Central memory CD8-positive, alpha-beta T cell (primary cell): ENCODE results near the gene SEC61A2.
A peak's percentile ranks its signal among the peaks of the same experiment; 100 is the strongest.
"Not testable (repeated sequence)": the region's sequence is repeated elsewhere in the genome, so short reads cannot be mapped to it uniquely, and the experiment has no call there.

Experiments
- ATAC-seq: fragments of 150-1000 bp; cut with Tn5 transposase; replicated peaks from 2 replicates; pipeline ENCODE4 v1.10.0; 2022; ENCODE audit warnings: mild to moderate bottlenecking, moderate FRiP score, moderate number of reproducible peaks; ENCODE audit not compliant: poor library complexity, severe bottlenecking; ENCODE audit errors: extremely low read depth
- DNase-seq, 2 donors: peaks; one replicate each; pipeline ENCODE4 v3.0.0; 2021; ENCODE audit warnings: low spot score in 2 of 2
- H3K27ac Mint-ChIP-seq: one replicate; pipeline ENCODE4 v1.8.0; 2022; ENCODE audit warnings: low read depth, mild to moderate bottlenecking, moderate library complexity, mixed read lengths
- H3K27me3 Mint-ChIP-seq: one replicate; pipeline ENCODE4 v1.8.0; 2022; ENCODE audit warnings: mixed read lengths
- H3K36me3 Mint-ChIP-seq: one replicate; pipeline ENCODE4 v1.8.0; 2022; ENCODE audit warnings: mild to moderate bottlenecking, moderate library complexity, mixed read lengths; ENCODE audit not compliant: insufficient read depth
- H3K4me1 Mint-ChIP-seq: one replicate; pipeline ENCODE4 v1.8.0; 2022; ENCODE audit warnings: mixed read lengths
- H3K4me3 Mint-ChIP-seq: one replicate; pipeline ENCODE4 v1.8.0; 2022; ENCODE audit warnings: mild to moderate bottlenecking, moderate library complexity, mixed read lengths
- H3K9me3 Mint-ChIP-seq: one replicate; pipeline ENCODE4 v1.8.0; 2022; ENCODE audit warnings: mixed read lengths

The SEC61A2 gene

GRCh38 chr10:12129222-12130111, at the start of gene SEC61A2:
Gene SEC61A2 (plus strand): TSS chr10:12129677. CDS start chr10:12129788, 111 bp downstream.
- Mint-ChIP-seq H3K27me3 (no peaks in the 10 kb centered on the region), H3K4me3 (peak within 1 kb of the TSS; percentile 84), H3K27ac (peak within 1 kb of the TSS; percentile 92), H3K9me3 (no peaks in the 10 kb centered on the region), H3K36me3 (peaks cover 11% of the 10 kb centered on the region), H3K4me1 (peaks cover 18% of the 10 kb centered on the region)
- ATAC-seq = peak; percentile 87
- peak; percentile 92 to 98 for DNase-seq

GRCh38 chr10:12081470-12081869, 48.0 kb upstream of the SEC61A2 start:
- H3K9me3 Mint-ChIP-seq = no peaks in the 10 kb centered on the region
- H3K4me3 Mint-ChIP-seq = no peak overlapping the region
- H3K27me3 Mint-ChIP-seq = no peaks in the 10 kb centered on the region
- peaks cover 8% of the 10 kb centered on the region for H3K4me1 Mint-ChIP-seq
- ATAC-seq (no peak), DNase-seq (no peak)
- H3K36me3 Mint-ChIP-seq = peaks cover 25% of the 10 kb centered on the region
- no peak overlapping the region for H3K27ac Mint-ChIP-seq

- Mint-ChIP-seq H3K4me3 (no peak overlapping the region), H3K9me3 (no peaks in the 10 kb centered on the region), H3K27me3 (no peaks in the 10 kb centered on the region), H3K4me1 (peaks cover 8% of the 10 kb centered on the region), H3K27ac (no peak overlapping the region), H3K36me3 (peaks cover 27% of the 10 kb centered on the region)
- ATAC-seq (no peak), DNase-seq (no peak)
Observed at GRCh38 chr10:12081879-12082557, 47.5 kb upstream of the SEC61A2 start.

- Mint-ChIP-seq H3K4me3 (no peak overlapping the region), H3K9me3 (no peaks in the 10 kb centered on the region), H3K36me3 (peaks cover 53% of the 10 kb centered on the region), H3K4me1 (no peaks in the 10 kb centered on the region), H3K27ac (no peak overlapping the region), H3K27me3 (no peaks in the 10 kb centered on the region)
- ATAC-seq (no peak), DNase-seq (no peak)
Observed at GRCh38 chr10:12088919-12089318, 40.6 kb upstream of the SEC61A2 start.

GRCh38 chr10:12091421-12091820, 38.1 kb upstream of the SEC61A2 start:
- no peaks in the 10 kb centered on the region for H3K4me1 Mint-ChIP-seq
- ATAC-seq (no peak), DNase-seq (no peak)
- H3K9me3 Mint-ChIP-seq = no peaks in the 10 kb centered on the region
- H3K36me3 Mint-ChIP-seq = peaks cover 43% of the 10 kb centered on the region
- no peak overlapping the region for H3K4me3 Mint-ChIP-seq
- H3K27me3 Mint-ChIP-seq = no peaks in the 10 kb centered on the region
- H3K27ac Mint-ChIP-seq = no peak overlapping the region

GRCh38 chr10:12097361-12097760, 32.1 kb upstream of the SEC61A2 start:
- not testable (repeated sequence) for H3K27ac Mint-ChIP-seq, H3K27me3 Mint-ChIP-seq, H3K4me1 Mint-ChIP-seq, H3K4me3 Mint-ChIP-seq, ATAC-seq, H3K9me3 Mint-ChIP-seq, DNase-seq
- H3K36me3 Mint-ChIP-seq = peaks cover 37% of the 10 kb centered on the region

- Mint-ChIP-seq H3K27me3 (no peaks in the 10 kb centered on the region), H3K36me3 (peaks cover 33% of the 10 kb centered on the region), H3K27ac (no peak overlapping the region), H3K4me3 (no peak overlapping the region), H3K4me1 (no peaks in the 10 kb centered on the region), H3K9me3 (no peaks in the 10 kb centered on the region)
- ATAC-seq (no peak), DNase-seq (no peak)
Observed at GRCh38 chr10:12097791-12098190, 31.7 kb upstream of the SEC61A2 start.

GRCh38 chr10:12098966-12099365, 30.5 kb upstream of the SEC61A2 start:
- DNase-seq (no peak), ATAC-seq (no peak)
- Mint-ChIP-seq H3K9me3 (no peaks in the 10 kb centered on the region), H3K4me1 (no peaks in the 10 kb centered on the region), H3K27ac (no peak overlapping the region), H3K4me3 (no peak overlapping the region), H3K27me3 (no peaks in the 10 kb centered on the region), H3K36me3 (peaks cover 29% of the 10 kb centered on the region)

GRCh38 chr10:12103802-12104201, 25.7 kb upstream of the SEC61A2 start:
- H3K27ac Mint-ChIP-seq = no peak overlapping the region
- no peaks in the 10 kb centered on the region for H3K27me3 Mint-ChIP-seq
- H3K9me3 Mint-ChIP-seq = no peaks in the 10 kb centered on the region
- no peak overlapping the region for H3K4me3 Mint-ChIP-seq
- no peak for DNase-seq
- H3K4me1 Mint-ChIP-seq = no peaks in the 10 kb centered on the region
- no peak for ATAC-seq
- peaks cover 41% of the 10 kb centered on the region for H3K36me3 Mint-ChIP-seq

- H3K4me3 Mint-ChIP-seq = no peak overlapping the region
- no peak for DNase-seq
- no peak overlapping the region for H3K27ac Mint-ChIP-seq
- peaks cover 5% of the 10 kb centered on the region for H3K4me1 Mint-ChIP-seq
- H3K9me3 Mint-ChIP-seq = no peaks in the 10 kb centered on the region
- H3K27me3 Mint-ChIP-seq = no peaks in the 10 kb centered on the region
- no peak for ATAC-seq
- peaks cover 27% of the 10 kb centered on the region for H3K36me3 Mint-ChIP-seq
Observed at GRCh38 chr10:12107781-12108180, 21.7 kb upstream of the SEC61A2 start.

- no peak for ATAC-seq
- peaks cover 36% of the 10 kb centered on the region for H3K36me3 Mint-ChIP-seq
- H3K9me3 Mint-ChIP-seq = no peaks in the 10 kb centered on the region
- H3K27me3 Mint-ChIP-seq = no peaks in the 10 kb centered on the region
- H3K4me1 Mint-ChIP-seq = peaks cover 5% of the 10 kb centered on the region
- peak overlapping the region; percentile 23 for H3K27ac Mint-ChIP-seq
- no peak for DNase-seq
- no peak overlapping the region for H3K4me3 Mint-ChIP-seq
Observed at GRCh38 chr10:12109286-12109685, 20.2 kb upstream of the SEC61A2 start.

GRCh38 chr10:12111528-12111927, 17.9 kb upstream of the SEC61A2 start:
- Mint-ChIP-seq H3K36me3 (peaks cover 25% of the 10 kb centered on the region), H3K4me3 (no peak overlapping the region), H3K9me3 (no peaks in the 10 kb centered on the region), H3K27ac (no peak overlapping the region), H3K4me1 (peaks cover 5% of the 10 kb centered on the region), H3K27me3 (no peaks in the 10 kb centered on the region)
- no peak for ATAC-seq
- DNase-seq = no peak

- Mint-ChIP-seq H3K27me3 (no peaks in the 10 kb centered on the region), H3K9me3 (no peaks in the 10 kb centered on the region), H3K4me1 (peaks cover 5% of the 10 kb centered on the region), H3K36me3 (peaks cover 24% of the 10 kb centered on the region), H3K4me3 (no peak overlapping the region), H3K27ac (no peak overlapping the region)
- ATAC-seq = no peak
- no peak for DNase-seq
Observed at GRCh38 chr10:12113627-12114026, 15.8 kb upstream of the SEC61A2 start.
